ENCODE data around the gene C16orf54. TPM values are rescaled to one million over a fixed set of nuclear protein-coding genes. Genes with fewer than 3 reads are reported as not detected.

C16orf54 gene
- total and polyA plus RNA-seq, 10 of the 15 experiments (the other 5 are each of a cell fraction or from before 2014, with no cell fraction given): 2.1 to 13.3 (median 5.4) TPM

- FAIRE-seq: peak; percentile 56
- 1% methylated on average over 61 of the region's 67 CpGs for WGBS (ENCODE audit: insufficient coverage, insufficient replicate concordance, low lambda C conversion rate, missing lambda C conversion rate)
- ChIA-PET RAD21 (ENCODE audit: unreplicated experiment) (interaction anchor here (0.6 to 1.7 kb wide), 18 partner anchors 12 to 223 kb away, joined by 3 to 8 read pairs (median 3); partner anchors contain the start of gene TAOK2), POLR2A (interaction anchor here (0.6 to 3.3 kb wide), 17 partner anchors 9 to 276 kb away, joined by 3 to 24 read pairs (median 4); partner anchors contain the start of genes ALDOA and MAZ), SMC1A (ENCODE audit: uncharacterized antibody, unreplicated experiment) (interaction anchor here (0.6 to 6.4 kb wide), 13 partner anchors 13 to 288 kb away, joined by 3 to 38 read pairs (median 5); partner anchors contain the start of gene PAGR1), CTCF (interaction anchor here (0.8 to 5.3 kb wide), 23 partner anchors 9 to 265 kb away, joined by 3 to 32 read pairs (median 4); partner anchors contain the start of genes MVP, PAGR1 and ZG16)
- peak; percentile 97 for DNase-seq (ENCODE audit: low read depth, low spot score)
- peak; percentile 98 for ATAC-seq
- Histone ChIP-seq H4K20me1 (ENCODE audit: control insufficient read depth, insufficient read depth) (no peaks in the 10 kb centered on the region), H2AFZ (ENCODE audit: control insufficient read depth, low read depth, low read length) (peak within 1 kb of the TSS; percentile 94), H3K9me3 (replicated peaks; ENCODE audit: control insufficient read depth, insufficient read depth, low read length) (no peaks in the 10 kb centered on the region), H3K36me3 (ENCODE audit: control insufficient read depth in 2 of 2, insufficient read depth in 2 of 2, low read length in 1 of 2) (peaks cover 0 to 2% of the 10 kb centered on the region in 2 experiments; a peak in 2 of 4 replicates), H3K4me3 (peak within 1 kb of the TSS; percentile 93), H3K27me3 (replicated peaks in 1 of 2; ENCODE audit: control insufficient read depth in 2 of 2, insufficient read depth in 2 of 2, low read length in 1 of 2) (no peaks in the 10 kb centered on the region), H3K27ac (ENCODE audit: control insufficient read depth, insufficient read depth) (peak within 1 kb of the TSS; percentile 95), H3K4me2 (ENCODE audit: control insufficient read depth, insufficient read depth) (peak within 1 kb of the TSS; percentile 87), H3K4me1 (ENCODE audit: control insufficient read depth, insufficient read depth, low read length) (peaks cover 9% of the 10 kb centered on the region; the same call in 1 of the 2 replicates), H3K79me2 (ENCODE audit: control insufficient read depth, insufficient read depth, low read length) (peaks cover 49% of the 10 kb centered on the region), H3K9ac (ENCODE audit: control insufficient read depth, insufficient read depth, low read length) (peak within 1 kb of the TSS; percentile 89)
- BruUV-seq (replicated peaks): no TSS peak
- intact Hi-C loops (cut with micrococcal nuclease; ENCODE audit: unreplicated experiment) (loop anchor here (1.0 to 5.0 kb wide), 2 partner anchors 15 to 88 kb away; no protein-coding TSS in a partner anchor), in situ Hi-C loops (cut with MboI) (no loop called here)
- no peak for TF ChIP-seq ZNF622 (IDR thresholded peaks at IDR 0.05)
- peak; percentile 94 for TF ChIP-seq NFYB (IDR thresholded peaks at IDR 0.05; ENCODE audit: insufficient read depth, low read depth, low read length)
- no peak for TF ChIP-seq ESRRA (IDR thresholded peaks at IDR 0.05; ENCODE audit: low read length)
- peak; percentile 98 for TF ChIP-seq ZBTB40 (IDR thresholded peaks at IDR 0.05; ENCODE audit: borderline replicate concordance)
- TF ChIP-seq E2F4 (IDR thresholded peaks at IDR 0.05; ENCODE audit: low read depth, low read length): peak; percentile 95
- TF ChIP-seq BACH1 (IDR thresholded peaks at IDR 0.05; ENCODE audit: borderline replicate concordance): peak; percentile 77
- TF ChIP-seq SIX5 (IDR thresholded peaks at IDR 0.05; ENCODE audit: low read depth, low read length, severe bottlenecking): peak; percentile 44
- 0 out of 2 replicates have a peak, but pooled peaks have one; percentile 21 for TF ChIP-seq PAX5 (IDR thresholded peaks at IDR 0.05; ENCODE audit: borderline replicate concordance, low read depth, low read length)
- TF ChIP-seq RELB (IDR thresholded peaks at IDR 0.05; ENCODE audit: low read depth): peak; percentile 86
- 0 out of 2 replicates have a peak, but pooled peaks have one; percentile 51 for TF ChIP-seq TCF3 (IDR thresholded peaks at IDR 0.05; ENCODE audit: borderline replicate concordance, insufficient read depth, low read depth, low read length)
- peak; percentile 84 for TF ChIP-seq MXI1 (IDR thresholded peaks at IDR 0.05; ENCODE audit: low read depth, low read length)
- TF ChIP-seq DPF2 (IDR thresholded peaks at IDR 0.05): no peak; the same call in none of the 2 replicates
- TF ChIP-seq CREM (IDR thresholded peaks at IDR 0.05; ENCODE audit: low read depth): peak; percentile 74
- peak; percentile 28; the same call in 1 of the 2 replicates for TF ChIP-seq TCF12 (IDR thresholded peaks at IDR 0.05; ENCODE audit: low read depth, low read length)
- peak; percentile 61 for TF ChIP-seq RAD21 (IDR thresholded peaks at IDR 0.05; ENCODE audit: insufficient read depth, low read depth, low read length)
- no peak for TF ChIP-seq SMAD1 (IDR thresholded peaks at IDR 0.05; ENCODE audit: low read depth, partially characterized antibody)
Observed at GRCh38 chr16:29790183-29790948, 44.6 kb upstream of the C16orf54 start, which contains the start of gene KIF22. Gene KIF22, plus strand, starts transcription at chr16:29790751. Its CDS starts 9 bp downstream, at chr16:29790760.

Measured in GM12878 (cell line).